Endothelial cell (in vitro differentiated cells): Measurements from ENCODE around the gene B3GLCT. TPM values are rescaled to one million over a fixed set of nuclear protein-coding genes. Genes with fewer than 3 reads are reported as not detected.
A peak's percentile ranks its signal among the peaks of the same experiment; 100 is the strongest.

Source experiments
- DNase-seq: peaks from one replicate; pipeline ENCODE4 v3.0.0; 2021; ENCODE audit warnings: low spot score
- H3K27ac Mint-ChIP-seq: one replicate; pipeline ENCODE4 v1.8.0; 2021; ENCODE audit warnings: mixed read lengths, inconsistent platforms; ENCODE audit not compliant: unreplicated experiment
- H3K27me3 Mint-ChIP-seq: one replicate; pipeline ENCODE4 v1.8.0; 2021; ENCODE audit warnings: mild to moderate bottlenecking, moderate library complexity, mixed read lengths, inconsistent platforms; ENCODE audit not compliant: unreplicated experiment
- H3K36me3 Mint-ChIP-seq: one replicate; pipeline ENCODE4 v1.8.0; 2021; ENCODE audit warnings: mild to moderate bottlenecking, low read depth, mixed read lengths, inconsistent platforms; ENCODE audit not compliant: unreplicated experiment
- H3K4me1 Mint-ChIP-seq: one replicate; pipeline ENCODE4 v1.8.0; 2021; ENCODE audit warnings: mild to moderate bottlenecking, mixed read lengths, inconsistent platforms; ENCODE audit not compliant: unreplicated experiment
- H3K4me3 Mint-ChIP-seq: one replicate; pipeline ENCODE4 v1.8.0; 2021; ENCODE audit warnings: mild to moderate bottlenecking, mixed read lengths, inconsistent platforms; ENCODE audit not compliant: unreplicated experiment
- H3K9me3 Mint-ChIP-seq: one replicate; pipeline ENCODE4 v1.8.0; 2021; ENCODE audit warnings: mixed read lengths, inconsistent platforms; ENCODE audit not compliant: unreplicated experiment
- total RNA-seq: library from RNA; stranded (reverse); fragmentation: NEBNext Ultra II Directional; extraction: Animal tissue kit (Norgen Biotek cat#: 25700); gene quantifications from one replicate; pipeline ENCODE4 v1.2.1, GENCODE V29; 2021; ENCODE audit not compliant: unreplicated experiment
- TF ChIP-seq, protein P1 (sequence below): fragments of 200-600 bp; sonication (generic); IDR thresholded peaks from one replicate; pipeline ENCODE4 v1.5.0; 2021; ENCODE audit warnings: antibody characterized with exemption; ENCODE audit not compliant: unreplicated experiment

B3GLCT gene
- total RNA-seq, 1 donor from 2014 or later: 9.8 TPM

DNA sequence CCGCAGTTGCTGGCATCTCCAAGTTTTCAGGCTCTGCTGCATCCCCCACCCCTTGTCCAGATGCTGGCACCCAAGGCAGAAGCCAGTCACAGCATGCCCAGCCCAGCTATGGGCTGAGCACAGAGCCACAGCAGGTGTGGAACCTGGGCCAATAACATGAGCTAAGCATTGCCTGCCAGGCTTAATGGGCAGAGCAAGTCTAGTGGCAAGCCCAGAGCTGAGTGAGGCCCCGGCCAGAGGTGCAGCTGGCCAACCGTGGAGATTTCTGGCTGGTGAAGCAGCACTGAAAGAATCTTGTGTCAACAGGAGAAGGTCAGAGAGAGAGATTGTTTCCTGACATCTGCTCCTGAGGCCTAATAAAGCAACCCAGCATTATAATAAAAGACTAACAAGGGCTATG is 111.0 kb downstream of the B3GLCT start:
- TF ChIP-seq, protein P1, sequence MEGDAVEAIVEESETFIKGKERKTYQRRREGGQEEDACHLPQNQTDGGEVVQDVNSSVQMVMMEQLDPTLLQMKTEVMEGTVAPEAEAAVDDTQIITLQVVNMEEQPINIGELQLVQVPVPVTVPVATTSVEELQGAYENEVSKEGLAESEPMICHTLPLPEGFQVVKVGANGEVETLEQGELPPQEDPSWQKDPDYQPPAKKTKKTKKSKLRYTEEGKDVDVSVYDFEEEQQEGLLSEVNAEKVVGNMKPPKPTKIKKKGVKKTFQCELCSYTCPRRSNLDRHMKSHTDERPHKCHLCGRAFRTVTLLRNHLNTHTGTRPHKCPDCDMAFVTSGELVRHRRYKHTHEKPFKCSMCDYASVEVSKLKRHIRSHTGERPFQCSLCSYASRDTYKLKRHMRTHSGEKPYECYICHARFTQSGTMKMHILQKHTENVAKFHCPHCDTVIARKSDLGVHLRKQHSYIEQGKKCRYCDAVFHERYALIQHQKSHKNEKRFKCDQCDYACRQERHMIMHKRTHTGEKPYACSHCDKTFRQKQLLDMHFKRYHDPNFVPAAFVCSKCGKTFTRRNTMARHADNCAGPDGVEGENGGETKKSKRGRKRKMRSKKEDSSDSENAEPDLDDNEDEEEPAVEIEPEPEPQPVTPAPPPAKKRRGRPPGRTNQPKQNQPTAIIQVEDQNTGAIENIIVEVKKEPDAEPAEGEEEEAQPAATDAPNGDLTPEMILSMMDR: no peak
- Mint-ChIP-seq H3K36me3 (peaks cover 59% of the 10 kb centered on the region), H3K27me3 (peaks cover 3% of the 10 kb centered on the region), H3K4me3 (no peak overlapping the region), H3K4me1 (no peaks in the 10 kb centered on the region), H3K9me3 (peaks cover 35% of the 10 kb centered on the region), H3K27ac (no peak overlapping the region)
- DNase-seq: no peak

DNA sequence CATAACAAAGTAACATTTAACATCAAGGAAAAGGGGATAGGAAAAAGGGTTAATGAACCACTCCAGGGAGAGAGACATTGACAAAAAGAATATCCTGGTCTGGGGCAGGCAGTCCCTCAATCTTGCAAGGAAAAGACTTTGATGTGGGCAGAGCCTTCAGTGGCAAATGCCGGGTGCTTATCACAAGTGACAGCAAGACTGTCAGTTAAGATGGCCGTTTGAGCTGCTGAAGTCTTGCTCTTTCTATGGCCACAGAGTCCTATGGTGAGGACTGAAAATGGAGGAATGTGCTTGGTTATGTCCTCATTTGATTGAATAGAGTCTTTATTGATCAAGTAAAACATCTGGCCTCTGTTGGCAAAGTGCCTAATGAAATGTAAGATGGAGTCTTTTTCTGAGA is 112.1 kb downstream of the B3GLCT start:
- peaks cover 3% of the 10 kb centered on the region for H3K27me3 Mint-ChIP-seq
- TF ChIP-seq, protein P1: no peak
- H3K9me3 Mint-ChIP-seq: peaks cover 35% of the 10 kb centered on the region
- no peak for DNase-seq
- no peak overlapping the region for H3K27ac Mint-ChIP-seq
- no peaks in the 10 kb centered on the region for H3K4me1 Mint-ChIP-seq
- peaks cover 67% of the 10 kb centered on the region for H3K36me3 Mint-ChIP-seq
- no peak overlapping the region for H3K4me3 Mint-ChIP-seq

DNA sequence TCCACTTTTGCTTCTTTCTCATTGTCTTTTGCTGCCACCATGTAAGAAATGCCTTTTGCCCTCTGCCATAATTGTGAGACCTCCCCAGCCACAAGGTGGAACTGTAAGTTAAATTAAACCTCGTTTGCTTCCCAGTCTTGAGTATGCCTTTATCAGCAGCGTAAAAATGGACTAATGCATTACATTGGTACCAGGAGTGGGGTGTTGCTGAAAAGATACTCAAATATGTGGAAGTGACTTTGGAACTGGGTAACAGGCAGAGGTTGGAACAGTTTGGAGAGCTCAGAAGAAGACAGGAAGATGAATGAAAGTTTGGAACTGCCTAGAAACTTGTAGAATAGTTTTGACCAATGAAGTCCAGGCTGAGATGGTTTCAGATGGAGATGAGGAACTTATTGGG is 115.2 kb downstream of the B3GLCT start:
- Mint-ChIP-seq H3K4me1 (no peaks in the 10 kb centered on the region), H3K9me3 (peaks cover 24% of the 10 kb centered on the region), H3K36me3 (peaks cover 63% of the 10 kb centered on the region), H3K27me3 (peaks cover 1% of the 10 kb centered on the region), H3K4me3 (peak overlapping the region; percentile 24), H3K27ac (no peak overlapping the region)
- TF ChIP-seq, protein P1: no peak
- no peak for DNase-seq

DNA sequence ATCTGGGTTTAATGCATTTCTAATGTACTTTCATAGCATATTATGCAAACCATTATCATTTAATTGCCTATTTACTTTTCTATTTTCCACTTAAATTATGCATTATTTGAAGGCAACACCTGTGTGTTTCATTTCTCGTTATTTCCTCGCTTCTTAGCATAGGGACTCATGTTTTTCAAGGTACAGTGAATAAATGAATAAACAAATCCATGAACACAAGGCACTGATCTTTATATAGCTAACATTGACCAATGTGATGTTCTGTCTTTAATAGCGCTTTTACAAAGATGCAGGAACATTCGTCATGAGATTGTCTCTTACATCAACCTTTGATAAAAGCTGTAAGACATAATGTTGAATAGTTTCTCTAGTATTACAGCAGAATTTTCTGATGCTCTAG is 121.2 kb downstream of the B3GLCT start:
- no peak overlapping the region for H3K27ac Mint-ChIP-seq
- no peak for DNase-seq
- H3K4me3 Mint-ChIP-seq: no peak overlapping the region
- peaks cover 19% of the 10 kb centered on the region for H3K36me3 Mint-ChIP-seq
- TF ChIP-seq, protein P1: no peak
- H3K27me3 Mint-ChIP-seq: no peaks in the 10 kb centered on the region
- H3K9me3 Mint-ChIP-seq: no peaks in the 10 kb centered on the region
- H3K4me1 Mint-ChIP-seq: peaks cover 5% of the 10 kb centered on the region

DNA sequence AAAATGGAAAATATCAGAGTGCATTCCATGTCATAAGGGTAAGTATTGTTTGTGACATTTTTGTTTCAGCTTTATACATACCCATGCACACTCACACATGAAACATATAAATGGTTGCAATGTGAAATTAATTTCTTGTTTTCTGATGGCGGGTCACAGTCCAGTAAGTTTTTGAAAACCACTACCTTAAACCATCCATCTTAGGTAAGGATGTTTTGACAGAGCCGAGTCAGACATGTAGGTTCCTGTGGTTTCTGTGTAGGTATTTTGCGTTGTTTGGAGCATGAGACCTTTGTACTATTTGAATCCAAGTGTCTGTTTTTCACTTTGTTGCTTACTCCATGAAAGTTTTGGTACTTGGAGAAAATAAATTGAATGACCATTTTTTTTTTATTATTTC is 121.7 kb downstream of the B3GLCT start:
- TF ChIP-seq, protein P1: no peak
- no peak for DNase-seq
- H3K9me3 Mint-ChIP-seq: no peaks in the 10 kb centered on the region
- no peak overlapping the region for H3K27ac Mint-ChIP-seq
- peaks cover 6% of the 10 kb centered on the region for H3K4me1 Mint-ChIP-seq
- no peaks in the 10 kb centered on the region for H3K27me3 Mint-ChIP-seq
- H3K4me3 Mint-ChIP-seq: no peak overlapping the region
- H3K36me3 Mint-ChIP-seq: peaks cover 13% of the 10 kb centered on the region
